ENCODE results near the gene NXPH3.
A peak's percentile ranks its signal among the peaks of the same experiment; 100 is the strongest.

NXPH3 gene

GRCh38 chr17:49551221-49552069, 24.2 kb upstream of the NXPH3 start:
- TF ChIP-seq EZH2 (IDR thresholded peaks at IDR 0.05), result no peak
- no peak for TF ChIP-seq FOXP2 (optimal IDR thresholded peaks at IDR 0.05; ENCODE audit: control extremely low read depth, extremely low read length, insufficient read depth)
- TF ChIP-seq POLR2AphosphoS5 (IDR thresholded peaks at IDR 0.05; ENCODE audit: borderline replicate concordance, low read depth, low read length), result no peak
- Histone ChIP-seq H3K4me3 (no peak overlapping the region), H3K9me3 (ENCODE audit: low read depth, low read length) (no peaks in the 10 kb centered on the region), H3K36me3 (ENCODE audit: insufficient read depth, low read length) (no peaks in the 10 kb centered on the region), H3K9ac (ENCODE audit: insufficient read length) (no peak overlapping the region), H3K27ac (no peak overlapping the region)
- DNase-seq (ENCODE audit: low read depth, low spot score), result no peak

- H3K27ac ChIP-seq, result no peak overlapping the region
- H3K9me3 ChIP-seq (ENCODE audit: low read depth, low read length), result no peaks in the 10 kb centered on the region
- H3K4me3 ChIP-seq, result no peak overlapping the region
- no peak overlapping the region for H3K9ac ChIP-seq (ENCODE audit: insufficient read length)
- H3K36me3 ChIP-seq (ENCODE audit: insufficient read depth, low read length), result no peaks in the 10 kb centered on the region
- no peak for DNase-seq (ENCODE audit: low read depth, low spot score)
- no peak for TF ChIP-seq EZH2 (IDR thresholded peaks at IDR 0.05)
- TF ChIP-seq FOXP2 (optimal IDR thresholded peaks at IDR 0.05; ENCODE audit: control extremely low read depth, extremely low read length, insufficient read depth), result no peak
- no peak for TF ChIP-seq POLR2AphosphoS5 (IDR thresholded peaks at IDR 0.05; ENCODE audit: borderline replicate concordance, low read depth, low read length)
Measured at GRCh38 chr17:49552070-49552751, 23.5 kb upstream of the NXPH3 start.

GRCh38 chr17:49553676-49554335, 21.9 kb upstream of the NXPH3 start:
- H3K9ac ChIP-seq (ENCODE audit: insufficient read length), result no peak overlapping the region
- no peaks in the 10 kb centered on the region for H3K9me3 ChIP-seq (ENCODE audit: low read depth, low read length)
- TF ChIP-seq POLR2AphosphoS5 (IDR thresholded peaks at IDR 0.05; ENCODE audit: borderline replicate concordance, low read depth, low read length), result no peak
- TF ChIP-seq FOXP2 (optimal IDR thresholded peaks at IDR 0.05; ENCODE audit: control extremely low read depth, extremely low read length, insufficient read depth), result no peak
- no peak for TF ChIP-seq EZH2 (IDR thresholded peaks at IDR 0.05)
- no peak overlapping the region for H3K27ac ChIP-seq
- H3K4me3 ChIP-seq, result no peak overlapping the region
- H3K36me3 ChIP-seq (ENCODE audit: insufficient read depth, low read length), result no peaks in the 10 kb centered on the region
- DNase-seq (ENCODE audit: low read depth, low spot score), result no peak

- DNase-seq (ENCODE audit: low read depth, low spot score), result no peak
- Histone ChIP-seq H3K9ac (ENCODE audit: insufficient read length) (peak overlapping the region; percentile 29), H3K9me3 (ENCODE audit: low read depth, low read length) (no peaks in the 10 kb centered on the region), H3K27ac (no peak overlapping the region), H3K36me3 (ENCODE audit: insufficient read depth, low read length) (no peaks in the 10 kb centered on the region), H3K4me3 (no peak overlapping the region)
- TF ChIP-seq EZH2 (IDR thresholded peaks at IDR 0.05), result no peak
- no peak for TF ChIP-seq POLR2AphosphoS5 (IDR thresholded peaks at IDR 0.05; ENCODE audit: borderline replicate concordance, low read depth, low read length)
- TF ChIP-seq FOXP2 (optimal IDR thresholded peaks at IDR 0.05; ENCODE audit: control extremely low read depth, extremely low read length, insufficient read depth), result no peak
Measured at GRCh38 chr17:49554694-49555494, 20.8 kb upstream of the NXPH3 start.

GRCh38 chr17:49555495-49556222, 20.0 kb upstream of the NXPH3 start:
- Histone ChIP-seq H3K27ac (peak overlapping the region; percentile 59; the same call in 1 of the 2 replicates), H3K9ac (ENCODE audit: insufficient read length) (peak overlapping the region; percentile 72), H3K4me3 (0 out of 2 replicates have a peak overlapping the region, but pooled peaks have one; percentile 19), H3K9me3 (ENCODE audit: low read depth, low read length) (no peaks in the 10 kb centered on the region), H3K36me3 (ENCODE audit: insufficient read depth, low read length) (no peaks in the 10 kb centered on the region)
- TF ChIP-seq POLR2AphosphoS5 (IDR thresholded peaks at IDR 0.05; ENCODE audit: borderline replicate concordance, low read depth, low read length), result no peak
- no peak for TF ChIP-seq FOXP2 (optimal IDR thresholded peaks at IDR 0.05; ENCODE audit: control extremely low read depth, extremely low read length, insufficient read depth)
- TF ChIP-seq EZH2 (IDR thresholded peaks at IDR 0.05), result no peak
- no peak for DNase-seq (ENCODE audit: low read depth, low spot score)

GRCh38 chr17:49556223-49556943, 19.3 kb upstream of the NXPH3 start:
- H3K9me3 ChIP-seq (ENCODE audit: low read depth, low read length), result no peaks in the 10 kb centered on the region; the same call in 1 of the 2 replicates
- DNase-seq (ENCODE audit: low read depth, low spot score), result no peak
- H3K9ac ChIP-seq (ENCODE audit: insufficient read length), result peak overlapping the region; percentile 72
- no peaks in the 10 kb centered on the region for H3K36me3 ChIP-seq (ENCODE audit: insufficient read depth, low read length)
- 0 out of 2 replicates have a peak overlapping the region, but pooled peaks have one; percentile 19 for H3K4me3 ChIP-seq
- peak overlapping the region; percentile 59; the same call in 1 of the 2 replicates for H3K27ac ChIP-seq
- no peak for TF ChIP-seq FOXP2 (optimal IDR thresholded peaks at IDR 0.05; ENCODE audit: control extremely low read depth, extremely low read length, insufficient read depth)
- TF ChIP-seq EZH2 (IDR thresholded peaks at IDR 0.05), result no peak
- TF ChIP-seq POLR2AphosphoS5 (IDR thresholded peaks at IDR 0.05; ENCODE audit: borderline replicate concordance, low read depth, low read length), result no peak

Measured in SK-N-MC (cell line).